ENCODE results near the gene PTPRN2.

PTPRN2 gene

DNA sequence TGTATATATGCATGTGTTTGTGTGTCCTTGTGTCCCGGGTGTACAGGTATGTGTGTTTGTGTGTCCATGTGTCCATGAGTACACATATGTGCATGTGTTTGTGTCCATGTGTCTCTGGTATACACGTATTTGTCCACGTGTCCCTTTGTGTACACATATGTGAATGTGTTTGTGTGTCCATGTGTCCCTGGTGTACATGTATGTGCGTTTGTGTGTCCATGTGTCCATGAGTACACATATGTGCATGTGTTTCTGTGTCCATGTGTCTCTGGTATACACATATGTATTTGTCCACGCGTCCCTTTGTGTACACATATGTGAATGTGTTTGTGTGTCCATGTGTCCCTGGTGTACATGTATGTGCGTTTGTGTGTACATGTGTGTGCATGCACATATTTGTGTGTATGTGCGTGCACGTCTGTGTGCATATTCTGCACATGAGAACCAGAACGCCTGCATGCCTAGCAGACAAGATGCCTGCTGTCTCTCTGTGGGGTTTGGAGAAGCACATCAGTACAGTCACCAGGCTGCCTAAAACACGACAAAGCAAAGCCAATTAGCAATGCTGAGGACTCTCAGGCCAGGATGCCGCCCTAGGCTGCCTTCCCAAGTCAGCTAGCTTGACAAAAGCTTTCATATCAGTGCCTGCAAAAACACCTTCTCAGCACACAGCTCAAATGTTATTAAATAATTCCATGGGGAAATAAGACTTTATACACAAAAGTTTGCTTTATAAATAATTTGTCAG is 327.8 kb downstream of the PTPRN2 start:
- no peak for FAIRE-seq
- TF ChIP-seq, protein P1, sequence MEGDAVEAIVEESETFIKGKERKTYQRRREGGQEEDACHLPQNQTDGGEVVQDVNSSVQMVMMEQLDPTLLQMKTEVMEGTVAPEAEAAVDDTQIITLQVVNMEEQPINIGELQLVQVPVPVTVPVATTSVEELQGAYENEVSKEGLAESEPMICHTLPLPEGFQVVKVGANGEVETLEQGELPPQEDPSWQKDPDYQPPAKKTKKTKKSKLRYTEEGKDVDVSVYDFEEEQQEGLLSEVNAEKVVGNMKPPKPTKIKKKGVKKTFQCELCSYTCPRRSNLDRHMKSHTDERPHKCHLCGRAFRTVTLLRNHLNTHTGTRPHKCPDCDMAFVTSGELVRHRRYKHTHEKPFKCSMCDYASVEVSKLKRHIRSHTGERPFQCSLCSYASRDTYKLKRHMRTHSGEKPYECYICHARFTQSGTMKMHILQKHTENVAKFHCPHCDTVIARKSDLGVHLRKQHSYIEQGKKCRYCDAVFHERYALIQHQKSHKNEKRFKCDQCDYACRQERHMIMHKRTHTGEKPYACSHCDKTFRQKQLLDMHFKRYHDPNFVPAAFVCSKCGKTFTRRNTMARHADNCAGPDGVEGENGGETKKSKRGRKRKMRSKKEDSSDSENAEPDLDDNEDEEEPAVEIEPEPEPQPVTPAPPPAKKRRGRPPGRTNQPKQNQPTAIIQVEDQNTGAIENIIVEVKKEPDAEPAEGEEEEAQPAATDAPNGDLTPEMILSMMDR (IDR thresholded peaks at IDR 0.05; ENCODE audit: insufficient read depth, missing control alignments): no peak

GRCh38 chr7:158259141-158259540 is 328.5 kb downstream of the PTPRN2 start:
- FAIRE-seq (no peak), DNase-seq (ENCODE audit: insufficient read length, low spot score) (no peak)
- TF ChIP-seq, protein P1 (IDR thresholded peaks at IDR 0.05; ENCODE audit: insufficient read depth, missing control alignments): no peak

More for the DNA sequence above, 327.8 kb downstream of the PTPRN2 start:
- DNase-seq (ENCODE audit: insufficient read length, low spot score): no peak

DNA sequence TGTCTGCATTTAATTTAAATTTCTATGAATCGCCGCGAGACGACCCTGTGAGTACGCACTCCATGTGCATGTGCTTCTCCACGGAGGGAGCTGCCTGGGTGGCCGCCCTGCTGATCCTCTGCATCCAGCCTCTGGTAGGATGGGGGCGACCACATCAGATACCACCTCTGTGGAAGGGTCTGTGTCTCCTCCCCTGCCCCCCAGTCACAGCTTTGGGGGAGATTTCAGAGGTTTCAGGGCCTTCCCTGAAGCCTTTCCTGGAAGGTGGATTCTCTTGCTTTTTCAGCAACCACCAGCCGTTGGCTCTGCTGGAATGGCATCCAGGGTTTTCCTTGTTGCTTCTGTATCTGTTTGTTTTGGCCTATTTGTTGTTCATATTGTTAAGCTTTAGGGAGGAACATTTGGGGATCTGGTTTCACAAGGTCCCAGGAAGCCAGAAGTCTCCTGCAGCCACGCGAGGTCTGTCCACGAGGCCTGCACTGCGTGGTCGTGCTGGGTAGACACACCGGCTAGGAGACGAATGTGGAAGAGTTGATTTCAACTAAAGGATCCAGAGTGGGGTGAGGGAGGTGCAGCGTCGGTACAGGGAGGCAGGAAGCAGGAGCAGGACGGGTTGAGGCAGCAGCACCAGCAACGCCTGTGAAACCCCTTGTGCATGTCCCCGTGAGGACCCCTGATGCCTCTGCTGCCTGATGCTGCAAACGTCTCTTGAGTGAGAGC is 329.1 kb downstream of the PTPRN2 start:
- FAIRE-seq (no peak), DNase-seq (ENCODE audit: insufficient read length, low spot score) (no peak)
- TF ChIP-seq, protein P1 (IDR thresholded peaks at IDR 0.05; ENCODE audit: insufficient read depth, missing control alignments): no peak

- TF ChIP-seq, protein P1 (IDR thresholded peaks at IDR 0.05; ENCODE audit: insufficient read depth, missing control alignments): no peak
- FAIRE-seq (no peak), DNase-seq (ENCODE audit: insufficient read length, low spot score) (no peak)
Observed at GRCh38 chr7:158257516-158258410, 329.9 kb downstream of the PTPRN2 start.

DNA sequence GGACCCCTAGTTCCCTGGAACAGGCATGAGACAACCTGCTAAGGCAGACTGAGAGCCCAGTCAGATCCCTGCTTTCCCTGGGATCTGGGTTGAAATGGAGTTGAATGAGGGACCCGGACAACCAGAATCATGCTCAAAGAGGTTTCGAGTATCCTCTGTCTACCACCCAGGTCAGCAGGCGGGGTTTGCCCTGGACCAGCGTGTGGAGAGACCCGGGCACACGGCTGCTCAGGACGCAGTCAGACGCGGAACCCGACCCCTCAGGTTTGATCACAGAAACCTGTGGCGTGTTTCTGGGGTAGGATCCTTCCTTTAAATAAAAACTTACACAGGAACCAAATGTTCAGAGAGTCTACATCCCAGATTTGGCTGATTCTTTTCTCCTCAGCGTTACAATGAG is 330.6 kb downstream of the PTPRN2 start:
- FAIRE-seq: no peak
- no peak for DNase-seq (ENCODE audit: insufficient read length, low spot score)
- TF ChIP-seq, protein P1 (IDR thresholded peaks at IDR 0.05; ENCODE audit: insufficient read depth, missing control alignments): no peak

- DNase-seq (ENCODE audit: insufficient read length, low spot score) (no peak), FAIRE-seq (no peak)
- TF ChIP-seq, protein P1 (IDR thresholded peaks at IDR 0.05; ENCODE audit: insufficient read depth, missing control alignments): no peak
Observed at GRCh38 chr7:158256091-158256816, 331.4 kb downstream of the PTPRN2 start.
